Esophagus squamous epithelium (tissue), 5 donors: ENCODE measurements around the gene SLC6A17. TPM values are rescaled to one million over a fixed set of nuclear protein-coding genes. Genes with fewer than 3 reads are reported as not detected.

Experiments
- DNase-seq: peaks from one replicate; lab custom pipeline; 2025; lab: John Stamatoyannopoulos, UW
- H3K27ac ChIP-seq, 4 donors: fragments of 200-600 bp; sonication (generic); one replicate each; pipeline ENCODE4 v1.5.1; 2016 to 2019; ENCODE audit warnings: mild to moderate bottlenecking in 1 of 4
- H3K27me3 ChIP-seq, 4 donors: fragments of 200-600 bp; sonication (generic); 1 replicate in 3 of 4; 2 replicates in 1 of 4; pipeline versions ENCODE4 v1.5.1 to v1.6.0; 2017 to 2021; ENCODE audit warnings: antibody characterized with exemption in 1 of 4
- H3K36me3 ChIP-seq, 3 donors: fragments of 200-600 bp; sonication (generic); one replicate each; pipeline ENCODE4 v1.5.1; 2016 to 2019
- H3K4me1 ChIP-seq, 3 donors: fragments of 200-600 bp; sonication (generic); one replicate each; pipeline ENCODE4 v1.5.1; 2017 to 2019
- H3K4me3 ChIP-seq, 4 donors: fragments of 200-600 bp; sonication (generic); 1 replicate in 3 of 4; 2 replicates in 1 of 4; pipeline ENCODE4 v1.5.1; 2016 to 2019; ENCODE audit warnings: mild to moderate bottlenecking in 2 of 4, moderate library complexity in 1 of 4
- H3K9me3 ChIP-seq, 3 donors: fragments of 200-600 bp; sonication (generic); one replicate each; pipeline ENCODE4 v1.5.1; 2016 to 2019
- CTCF ChIP-seq, 6 experiments: fragments of 450-650 bp in 4 of 6; fragments of 200-600 bp in 2 of 6; sonication (generic) in 2 of 6; IDR thresholded peaks; one replicate each; pipeline ENCODE4 v1.5.1; 2016 to 2019; ENCODE audit warnings: antibody characterized with exemption in 6 of 6, mild to moderate bottlenecking in 4 of 6, moderate library complexity in 4 of 6
- POLR2A ChIP-seq, 4 donors: fragments of 450-650 bp; IDR thresholded peaks; one replicate each; pipeline ENCODE4 v1.6.1; 2017; ENCODE audit warnings: antibody characterized with exemption in 4 of 4, mild to moderate bottlenecking in 4 of 4, moderate library complexity in 3 of 4
- WGBS, 2 donors: methylation state at CpG; one replicate each; pipeline ENCODE4 v1.1.5; 2018; 5-methylcytosine and 5-hydroxymethylcytosine counted together
- intact Hi-C: fragments of 100-400 bp; cut with DNase I; formaldehyde crosslinking; loops from one replicate; pipeline ENCODE4 v1.15.0; 2022
- total RNA-seq, 4 donors: library from RNA; depleted of rRNA; stranded (reverse); fragments of >200 nt; gene quantifications; one replicate each; pipeline ENCODE4 v1.1.0, GENCODE V29; 2016
- donor health status: DM: yes; HTN: yes; CAD: no.

The SLC6A17 gene
- total RNA-seq, 4 donors from 2014 or later: 0.11 to 0.29 (median 0.23) TPM

- Histone ChIP-seq H3K4me1 (no peaks in the 10 kb centered on the region), H3K36me3 (no peaks in the 10 kb centered on the region), H3K9me3 (no peaks in the 10 kb centered on the region), H3K27me3 (peaks cover 0 to 68% (median 0%) of the 10 kb centered on the region in 4 donors), H3K27ac (no peak overlapping the region), H3K4me3 (no peak overlapping the region)
- no peak for TF ChIP-seq CTCF (IDR thresholded peaks at IDR 0.05)
- no peak for TF ChIP-seq POLR2A (IDR thresholded peaks at IDR 0.05)
- intact Hi-C loops: no loop called here
- DNase-seq: no peak
- WGBS, 2 donors: 83% methylated on average over 3 of the region's 4 CpGs; no CpG with 5 or more reads in 1 of the 2 donors
Observed at GRCh38 chr1:110111081-110111480, 39.2 kb upstream of the SLC6A17 start.

DNA sequence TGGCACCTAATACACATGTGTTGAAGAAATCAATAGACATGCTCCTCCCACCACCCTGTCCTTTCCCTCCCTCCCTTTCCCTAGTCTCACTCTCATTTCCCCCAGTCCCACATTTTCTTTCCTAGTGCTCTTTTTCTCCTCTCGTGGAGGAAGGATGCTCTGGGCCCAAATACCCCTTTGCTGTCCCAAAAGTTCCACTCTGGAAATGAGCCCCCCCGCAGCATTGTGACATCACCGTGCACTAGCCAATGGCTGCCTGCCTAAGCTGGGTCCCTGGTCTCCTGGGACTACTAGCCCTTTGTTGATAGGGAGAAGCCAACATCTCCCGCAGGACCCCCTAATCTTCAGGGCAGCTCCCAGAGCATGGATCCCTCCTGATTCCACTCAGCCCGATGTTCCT is 38.2 kb upstream of the SLC6A17 start, which contains the start of gene UBL4B:
UBL4B (plus strand) TSS at position 301 of the 400 bp plus-strand sequence; CDS start at position 393, 92 bp downstream.
- Histone ChIP-seq H3K27me3 (peaks cover 0 to 78% (median 0%) of the 10 kb centered on the region in 4 donors), H3K27ac (no peak within 1 kb of the TSS), H3K4me1 (no peaks in the 10 kb centered on the region), H3K9me3 (no peaks in the 10 kb centered on the region), H3K4me3 (no peak within 1 kb of the TSS), H3K36me3 (no peaks in the 10 kb centered on the region)
- intact Hi-C loops: no loop called here
- no peak for TF ChIP-seq POLR2A (IDR thresholded peaks at IDR 0.05)
- no peak for TF ChIP-seq CTCF (IDR thresholded peaks at IDR 0.05)
- DNase-seq: no peak
- 75 to 76% methylated on average over 2 to 3 of the region's 5 CpGs for WGBS, 2 donors

- peaks cover 0 to 80% (median 0%) of the 10 kb centered on the region in 4 donors for H3K27me3 ChIP-seq
- no peak overlapping the region for H3K27ac ChIP-seq
- WGBS, 2 donors: 25 to 53% methylated on average over 3 to 4 of the region's 9 CpGs
- no peaks in the 10 kb centered on the region for H3K4me1 ChIP-seq
- no peak overlapping the region for H3K4me3 ChIP-seq
- H3K36me3 ChIP-seq: no peaks in the 10 kb centered on the region
- H3K9me3 ChIP-seq: no peaks in the 10 kb centered on the region
- intact Hi-C loops: no loop called here
- TF ChIP-seq POLR2A (IDR thresholded peaks at IDR 0.05): no peak
- no peak for TF ChIP-seq CTCF (IDR thresholded peaks at IDR 0.05)
- DNase-seq: no peak
Observed at GRCh38 chr1:110112656-110113055, 37.6 kb upstream of the SLC6A17 start.

- WGBS, 2 donors: 60% methylated on average over 1 of the region's 5 CpGs; no CpG with 5 or more reads in 1 of the 2 donors
- H3K4me3 ChIP-seq: no peak overlapping the region
- H3K27me3 ChIP-seq: peaks cover 0 to 79% (median 0%) of the 10 kb centered on the region in 4 donors
- intact Hi-C loops: no loop called here
- no peak overlapping the region for H3K27ac ChIP-seq
- H3K36me3 ChIP-seq: no peaks in the 10 kb centered on the region
- no peak for DNase-seq
- no peaks in the 10 kb centered on the region for H3K4me1 ChIP-seq
- no peaks in the 10 kb centered on the region for H3K9me3 ChIP-seq
- TF ChIP-seq CTCF (IDR thresholded peaks at IDR 0.05): no peak
- TF ChIP-seq POLR2A (IDR thresholded peaks at IDR 0.05): no peak
Observed at GRCh38 chr1:110113551-110113950, 36.7 kb upstream of the SLC6A17 start.

GRCh38 chr1:110114173-110114572 is 36.1 kb upstream of the SLC6A17 start:
- no peaks in the 10 kb centered on the region for H3K9me3 ChIP-seq
- no peaks in the 10 kb centered on the region for H3K36me3 ChIP-seq
- DNase-seq: no peak
- 60 to 79% methylated on average over 1 to 5 of the region's 5 CpGs for WGBS, 2 donors
- intact Hi-C loops: no loop called here
- no peak overlapping the region for H3K4me3 ChIP-seq
- TF ChIP-seq POLR2A (IDR thresholded peaks at IDR 0.05) (no peak), CTCF (IDR thresholded peaks at IDR 0.05) (no peak)
- no peak overlapping the region for H3K27ac ChIP-seq
- peaks cover 0 to 73% (median 0%) of the 10 kb centered on the region in 4 donors for H3K27me3 ChIP-seq
- no peaks in the 10 kb centered on the region for H3K4me1 ChIP-seq
